Neural progenitor cell (in vitro differentiated cells): Measurements from ENCODE around the gene ZFHX3. TPM values are rescaled to one million over a fixed set of nuclear protein-coding genes. Genes with fewer than 3 reads are reported as not detected.
"Not testable (repeated sequence)": the region's sequence is repeated elsewhere in the genome, so short reads cannot be mapped to it uniquely, and the experiment has no call there.

Experiments used
- DNase-seq: peaks from one replicate; pipeline ENCODE4 v3.0.0-alpha.2; 2016; ENCODE audit warnings: low spot score
- H2AFZ ChIP-seq: fragments of 200-600 bp; sonication (generic); replicated peaks from 2 replicates; pipeline ENCODE4 v1.6.1; 2016; ENCODE audit warnings: antibody characterized with exemption
- H3F3A ChIP-seq: fragments of 200-600 bp; sonication (generic); 2 replicates; pipeline ENCODE4 v1.6.1; 2016; ENCODE audit warnings: antibody characterized with exemption, low read depth
- H3K27ac ChIP-seq: fragments of 200-600 bp; sonication (generic); 2 replicates; pipeline ENCODE4 v1.5.1; 2016; ENCODE audit warnings: mild to moderate bottlenecking
- H3K27me3 ChIP-seq: fragments of 200-600 bp; sonication (generic); 2 replicates; pipeline ENCODE4 v1.6.1; 2016; ENCODE audit warnings: mild to moderate bottlenecking, moderate library complexity
- H3K36me3 ChIP-seq: fragments of 200-600 bp; sonication (generic); 2 replicates; pipeline ENCODE4 v1.5.1; 2016
- H3K4me1 ChIP-seq: fragments of 200-600 bp; sonication (generic); 2 replicates; pipeline ENCODE4 v1.6.1; 2016; ENCODE audit warnings: mixed run types
- H3K4me2 ChIP-seq: fragments of 200-600 bp; sonication (generic); 2 replicates; pipeline ENCODE4 v1.6.1; 2016
- H3K4me3 ChIP-seq: fragments of 200-600 bp; sonication (generic); 2 replicates; pipeline ENCODE4 v1.5.1; 2016
- H3K79me2 ChIP-seq: fragments of 200-600 bp; sonication (generic); 2 replicates; pipeline ENCODE4 v1.6.1; 2016; ENCODE audit warnings: low read depth
- H3K9ac ChIP-seq: fragments of 200-600 bp; sonication (generic); 2 replicates; pipeline ENCODE4 v1.6.1; 2016
- H3K9me3 ChIP-seq: fragments of 200-600 bp; sonication (generic); 2 replicates; pipeline ENCODE4 v1.5.1; 2016; ENCODE audit warnings: low read depth
- H4K20me1 ChIP-seq: fragments of 200-600 bp; sonication (generic); 2 replicates; pipeline ENCODE4 v1.6.1; 2016; ENCODE audit warnings: low read depth
- H3K27ac Mint-ChIP-seq: 3 replicates; pipeline ENCODE4 v1.8.0; 2021; ENCODE audit warnings: mixed read lengths
- H3K27me3 Mint-ChIP-seq: 2 replicates; pipeline ENCODE4 v1.8.0; 2022; ENCODE audit warnings: low read depth, mild to moderate bottlenecking, inconsistent platforms, moderate library complexity, mixed read lengths; ENCODE audit not compliant: insufficient read depth
- H3K36me3 Mint-ChIP-seq: 3 replicates; pipeline ENCODE4 v1.8.0; 2021; ENCODE audit warnings: mixed read lengths
- H3K4me1 Mint-ChIP-seq: 3 replicates; pipeline ENCODE4 v1.8.0; 2021; ENCODE audit warnings: mixed read lengths
- H3K4me3 Mint-ChIP-seq: 3 replicates; pipeline ENCODE4 v1.8.0; 2021; ENCODE audit warnings: mild to moderate bottlenecking, moderate library complexity, mixed read lengths
- H3K9me3 Mint-ChIP-seq: 3 replicates; pipeline ENCODE4 v1.8.0; 2020; ENCODE audit warnings: mixed read lengths
- EZH2 ChIP-seq: fragments of 200-600 bp; sonication (generic); IDR thresholded peaks from 2 replicates; pipeline ENCODE4 v1.6.1; 2017; ENCODE audit warnings: antibody characterized with exemption, mild to moderate bottlenecking, moderate library complexity
- EZH2phosphoT487 ChIP-seq: fragments of 200-600 bp; sonication (generic); IDR thresholded peaks from 2 replicates; pipeline ENCODE4 v1.6.1; 2017; ENCODE audit warnings: antibody characterized with exemption
- total RNA-seq: library from RNA; depleted of rRNA; stranded (reverse); fragments of >200 nt; gene quantifications from 2 replicates; pipeline ENCODE4 v1.2.3, GENCODE V29; 2015; ENCODE audit warnings: low replicate concordance
- TF ChIP-seq, protein P1 (sequence below): fragments of 200-600 bp; sonication (generic); IDR thresholded peaks from 2 replicates; pipeline ENCODE4 v1.5.1; 2017; ENCODE audit warnings: antibody characterized with exemption, mild to moderate bottlenecking

ZFHX3 gene
- total RNA-seq, 1 donor from 2014 or later = 2.4 TPM

DNA sequence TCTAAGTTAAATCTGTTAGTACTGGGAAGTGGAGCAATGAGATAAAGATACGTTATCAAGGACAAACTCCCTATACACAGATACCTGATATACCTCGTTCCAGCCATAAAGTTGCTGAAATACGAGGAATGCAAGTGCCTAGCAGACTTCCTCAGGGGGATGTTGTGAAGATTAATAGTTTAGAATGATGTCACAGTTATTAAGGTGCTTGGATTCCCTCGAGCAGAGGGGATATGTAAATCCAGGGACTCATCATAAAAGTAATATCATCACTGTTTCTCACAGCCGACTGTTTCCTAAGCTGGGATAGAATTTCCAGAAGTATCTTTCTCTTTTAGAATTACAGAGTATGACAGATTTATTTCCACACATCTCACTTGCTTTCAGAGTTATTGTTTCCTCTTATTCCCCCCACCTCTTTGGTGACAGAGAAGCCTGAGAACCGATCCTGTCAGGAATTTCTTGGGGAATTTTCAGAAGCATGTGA is 28.4 kb upstream of the ZFHX3 start:
- H3K27ac ChIP-seq = no peak overlapping the region
- H3K9ac ChIP-seq = no peak overlapping the region
- H4K20me1 ChIP-seq = no peaks in the 10 kb centered on the region
- Mint-ChIP-seq H3K27me3 (peaks cover 10% of the 10 kb centered on the region), H3K27ac (peak overlapping the region; percentile 6), H3K36me3 (no peaks in the 10 kb centered on the region), H3K4me3 (no peak overlapping the region), H3K9me3 (no peaks in the 10 kb centered on the region), H3K4me1 (peaks cover 9% of the 10 kb centered on the region)
- H3K79me2 ChIP-seq = no peaks in the 10 kb centered on the region
- peaks cover 3% of the 10 kb centered on the region for H3K4me1 ChIP-seq
- DNase-seq = no peak
- no peaks in the 10 kb centered on the region for H3K36me3 ChIP-seq
- H3K27me3 ChIP-seq = peaks cover 57% of the 10 kb centered on the region
- H3F3A ChIP-seq = peaks cover 6% of the 10 kb centered on the region
- no peak overlapping the region for H3K4me2 ChIP-seq
- H3K4me3 ChIP-seq = no peak overlapping the region
- no peak overlapping the region for H2AFZ ChIP-seq
- TF ChIP-seq EZH2phosphoT487 = no peak
- no peak for TF ChIP-seq EZH2
- TF ChIP-seq, protein P1, sequence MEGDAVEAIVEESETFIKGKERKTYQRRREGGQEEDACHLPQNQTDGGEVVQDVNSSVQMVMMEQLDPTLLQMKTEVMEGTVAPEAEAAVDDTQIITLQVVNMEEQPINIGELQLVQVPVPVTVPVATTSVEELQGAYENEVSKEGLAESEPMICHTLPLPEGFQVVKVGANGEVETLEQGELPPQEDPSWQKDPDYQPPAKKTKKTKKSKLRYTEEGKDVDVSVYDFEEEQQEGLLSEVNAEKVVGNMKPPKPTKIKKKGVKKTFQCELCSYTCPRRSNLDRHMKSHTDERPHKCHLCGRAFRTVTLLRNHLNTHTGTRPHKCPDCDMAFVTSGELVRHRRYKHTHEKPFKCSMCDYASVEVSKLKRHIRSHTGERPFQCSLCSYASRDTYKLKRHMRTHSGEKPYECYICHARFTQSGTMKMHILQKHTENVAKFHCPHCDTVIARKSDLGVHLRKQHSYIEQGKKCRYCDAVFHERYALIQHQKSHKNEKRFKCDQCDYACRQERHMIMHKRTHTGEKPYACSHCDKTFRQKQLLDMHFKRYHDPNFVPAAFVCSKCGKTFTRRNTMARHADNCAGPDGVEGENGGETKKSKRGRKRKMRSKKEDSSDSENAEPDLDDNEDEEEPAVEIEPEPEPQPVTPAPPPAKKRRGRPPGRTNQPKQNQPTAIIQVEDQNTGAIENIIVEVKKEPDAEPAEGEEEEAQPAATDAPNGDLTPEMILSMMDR = no peak
- no peaks in the 10 kb centered on the region for H3K9me3 ChIP-seq

- Histone ChIP-seq H3K27me3 (peaks cover 75% of the 10 kb centered on the region), H3K36me3 (no peaks in the 10 kb centered on the region), H3K4me2 (no peak overlapping the region), H4K20me1 (no peaks in the 10 kb centered on the region), H3K4me3 (no peak overlapping the region), H3K9ac (no peak overlapping the region), H3K9me3 (no peaks in the 10 kb centered on the region), H3F3A (peaks cover 11% of the 10 kb centered on the region), H2AFZ (no peak overlapping the region), H3K79me2 (no peaks in the 10 kb centered on the region), H3K4me1 (peaks cover 9% of the 10 kb centered on the region), H3K27ac (no peak overlapping the region)
- no peak for DNase-seq
- Mint-ChIP-seq H3K27ac (no peak overlapping the region), H3K4me3 (no peak overlapping the region), H3K9me3 (no peaks in the 10 kb centered on the region), H3K27me3 (peaks cover 11% of the 10 kb centered on the region), H3K4me1 (peaks cover 24% of the 10 kb centered on the region), H3K36me3 (no peaks in the 10 kb centered on the region)
- TF ChIP-seq EZH2 = no peak
- TF ChIP-seq EZH2phosphoT487 = no peak
- TF ChIP-seq, protein P1 = no peak
Measured at GRCh38 chr16:73074382-73074781, 26.5 kb upstream of the ZFHX3 start.

DNA sequence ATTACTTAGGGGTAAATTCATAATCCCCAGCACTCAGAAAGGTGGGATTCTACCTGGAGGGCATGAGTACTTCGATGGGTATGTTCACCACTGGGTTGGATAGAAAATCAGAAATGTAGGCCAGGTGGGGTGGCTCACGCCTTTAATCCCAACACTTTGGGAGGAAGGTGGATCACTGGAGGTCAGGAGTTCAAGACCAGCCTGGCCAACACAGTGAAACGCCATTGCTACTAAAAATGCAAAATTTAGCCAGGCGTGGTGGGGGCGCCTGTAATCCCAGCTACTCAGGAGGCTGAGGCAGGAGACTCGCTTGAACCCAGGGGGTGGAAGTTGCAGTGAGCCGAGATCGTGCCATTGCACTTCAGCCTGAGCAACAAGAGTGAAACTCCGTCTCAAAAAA is 24.1 kb upstream of the ZFHX3 start:
- H3F3A ChIP-seq = peaks cover 11% of the 10 kb centered on the region
- H3K9me3 Mint-ChIP-seq, H3K79me2 ChIP-seq, H3K36me3 Mint-ChIP-seq, H3K9ac ChIP-seq, H3K4me3 Mint-ChIP-seq, H3K27ac Mint-ChIP-seq, H2AFZ ChIP-seq, H4K20me1 ChIP-seq, H3K27ac ChIP-seq, H3K36me3 ChIP-seq, DNase-seq, H3K9me3 ChIP-seq, H3K4me2 ChIP-seq, H3K4me3 ChIP-seq: not testable (repeated sequence)
- H3K4me1 ChIP-seq = peaks cover 12% of the 10 kb centered on the region
- H3K27me3 ChIP-seq = peaks cover 90% of the 10 kb centered on the region
- Mint-ChIP-seq H3K4me1 (peaks cover 38% of the 10 kb centered on the region), H3K27me3 (peaks cover 14% of the 10 kb centered on the region)

DNA sequence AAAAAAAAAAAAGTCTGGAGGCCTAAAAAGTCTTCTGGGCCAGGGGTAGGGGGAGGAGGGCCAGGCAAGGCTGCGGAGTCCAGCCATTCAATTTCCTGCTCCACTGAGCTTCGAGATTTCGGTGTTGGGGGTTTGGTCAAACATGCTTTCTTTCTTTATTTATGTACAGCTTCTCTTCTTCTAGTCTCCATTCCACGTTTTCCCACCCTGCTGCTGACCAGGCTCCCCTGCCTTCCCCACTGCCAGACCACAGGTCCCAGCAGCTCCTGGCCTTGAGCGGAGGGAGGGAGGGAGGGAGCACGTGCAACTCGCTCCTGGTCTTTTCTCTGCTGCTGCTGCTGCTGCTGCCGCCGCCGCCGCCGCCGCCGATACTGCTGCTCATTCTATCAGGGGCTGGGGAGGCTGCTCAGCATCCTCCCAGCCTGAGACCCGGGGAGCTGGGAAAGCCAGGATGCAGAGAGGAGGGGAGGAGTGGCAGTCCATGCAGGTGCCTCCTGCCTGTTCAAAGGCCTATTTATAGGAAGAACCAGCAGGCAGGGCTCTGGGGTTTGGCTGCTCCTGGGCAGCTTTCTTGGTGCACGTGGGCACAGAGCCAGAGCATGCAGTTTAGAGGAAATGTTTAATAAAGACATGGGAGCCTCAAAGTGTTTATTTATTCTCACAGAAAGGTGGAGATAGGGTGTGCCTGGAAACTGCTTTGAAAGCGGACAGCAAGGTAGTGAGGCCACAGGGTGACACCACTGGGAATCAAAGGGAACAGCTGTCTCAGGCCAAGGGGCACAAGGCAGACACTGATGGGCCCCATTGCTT is 23.4 kb upstream of the ZFHX3 start:
- Histone ChIP-seq H3K79me2 (no peaks in the 10 kb centered on the region), H3K36me3 (no peaks in the 10 kb centered on the region), H3K9me3 (no peaks in the 10 kb centered on the region), H3K9ac (no peak overlapping the region), H2AFZ (no peak overlapping the region), H3K27ac (no peak overlapping the region), H3K4me1 (peaks cover 19% of the 10 kb centered on the region), H4K20me1 (peaks cover 16% of the 10 kb centered on the region), H3K4me3 (peak overlapping the region; percentile 42), H3K4me2 (peak overlapping the region; percentile 81), H3F3A (peaks cover 11% of the 10 kb centered on the region), H3K27me3 (peaks cover 90% of the 10 kb centered on the region)
- Mint-ChIP-seq H3K36me3 (no peaks in the 10 kb centered on the region), H3K9me3 (no peaks in the 10 kb centered on the region), H3K27me3 (peaks cover 16% of the 10 kb centered on the region), H3K4me1 (peaks cover 40% of the 10 kb centered on the region), H3K27ac (peak overlapping the region; percentile 91), H3K4me3 (peak overlapping the region; percentile 73)
- DNase-seq = peak; percentile 73
- TF ChIP-seq EZH2 (no peak), EZH2phosphoT487 (no peak)
- TF ChIP-seq, protein P1 = no peak
